Measurements from ENCODE around the gene SLC10A3. TPM values are rescaled to one million over a fixed set of nuclear protein-coding genes. Genes with fewer than 3 reads are reported as not detected.

SLC10A3 gene
- 30.5 and 32.1 TPM in 2 replicates for total RNA-seq (2014; rRNA removed; shearing (Covaris generic); ENCODE audit: low replicate concordance)

GRCh38 chrX:154490414-154491083 lies at the start of gene SLC10A3:
SLC10A3 (minus strand) TSS chrX:154490629; CDS start chrX:154488940, 1,689 bp downstream.
- Histone ChIP-seq H3K79me2 (ENCODE audit: low read length) (peaks cover 21% of the 10 kb centered on the region), H3K4me2 (ENCODE audit: low read depth, low read length, poor library complexity, severe bottlenecking) (peak within 1 kb of the TSS; percentile 75), H3K4me1 (ENCODE audit: low read length) (peaks cover 37% of the 10 kb centered on the region), H3K27me3 (ENCODE audit: low read length) (no peaks in the 10 kb centered on the region), H3K9ac (ENCODE audit: low read length) (peak within 1 kb of the TSS; percentile 84), H3K9me3 (ENCODE audit: low read length) (no peaks in the 10 kb centered on the region), H2AFZ (ENCODE audit: low read length) (0 out of 2 replicates have a peak within 1 kb of the TSS, but pooled peaks have one; percentile 12), H4K20me1 (ENCODE audit: insufficient read depth, low read depth, low read length) (no peaks in the 10 kb centered on the region; the same call in 1 of the 2 replicates), H3K36me3 (ENCODE audit: insufficient read depth, low read length) (no peaks in the 10 kb centered on the region), H3K27ac (ENCODE audit: low read length) (peak within 1 kb of the TSS; percentile 78), H3K9me2 (replicated peaks; ENCODE audit: insufficient read depth, low read length) (no peaks in the 10 kb centered on the region), H3K4me3 (ENCODE audit: low read length) (peak within 1 kb of the TSS; percentile 74)
- DNase-seq: peak; percentile 96

GRCh38 chrX:154539077-154539476 lies 48.6 kb upstream of the SLC10A3 start:
- Histone ChIP-seq H3K36me3 (ENCODE audit: insufficient read depth, low read length) (no peaks in the 10 kb centered on the region), H3K79me2 (ENCODE audit: low read length) (no peaks in the 10 kb centered on the region), H3K4me1 (ENCODE audit: low read length) (peaks cover 3% of the 10 kb centered on the region), H3K9me2 (replicated peaks; ENCODE audit: insufficient read depth, low read length) (no peaks in the 10 kb centered on the region), H3K27me3 (ENCODE audit: low read length) (no peaks in the 10 kb centered on the region), H3K4me2 (ENCODE audit: low read depth, low read length, poor library complexity, severe bottlenecking) (no peak overlapping the region), H4K20me1 (ENCODE audit: insufficient read depth, low read depth, low read length) (no peaks in the 10 kb centered on the region), H2AFZ (ENCODE audit: low read length) (no peak overlapping the region), H3K4me3 (ENCODE audit: low read length) (no peak overlapping the region), H3K9me3 (ENCODE audit: low read length) (no peaks in the 10 kb centered on the region), H3K27ac (ENCODE audit: low read length) (no peak overlapping the region), H3K9ac (ENCODE audit: low read length) (no peak overlapping the region)
- DNase-seq: peak; percentile 30

- no peaks in the 10 kb centered on the region for H3K27me3 ChIP-seq (ENCODE audit: low read length)
- no peaks in the 10 kb centered on the region for H3K9me3 ChIP-seq (ENCODE audit: low read length)
- no peaks in the 10 kb centered on the region for H4K20me1 ChIP-seq (ENCODE audit: insufficient read depth, low read depth, low read length)
- no peak for DNase-seq
- no peak overlapping the region for H3K4me3 ChIP-seq (ENCODE audit: low read length)
- H3K9ac ChIP-seq (ENCODE audit: low read length): no peak overlapping the region
- H3K79me2 ChIP-seq (ENCODE audit: low read length): no peaks in the 10 kb centered on the region
- no peak overlapping the region for H3K27ac ChIP-seq (ENCODE audit: low read length)
- no peak overlapping the region for H2AFZ ChIP-seq (ENCODE audit: low read length)
- H3K9me2 ChIP-seq (replicated peaks; ENCODE audit: insufficient read depth, low read length): no peaks in the 10 kb centered on the region
- peaks cover 3% of the 10 kb centered on the region for H3K4me1 ChIP-seq (ENCODE audit: low read length)
- no peaks in the 10 kb centered on the region for H3K36me3 ChIP-seq (ENCODE audit: insufficient read depth, low read length)
- no peak overlapping the region for H3K4me2 ChIP-seq (ENCODE audit: low read depth, low read length, poor library complexity, severe bottlenecking)
These were observed 45.5 kb upstream of the SLC10A3 start for GRCh38 chrX:154535892-154536291.

GRCh38 chrX:154534526-154535322 lies 44.3 kb upstream of the SLC10A3 start:
- Histone ChIP-seq H3K9me3 (ENCODE audit: low read length) (no peaks in the 10 kb centered on the region), H3K4me1 (ENCODE audit: low read length) (peaks cover 3% of the 10 kb centered on the region), H3K9ac (ENCODE audit: low read length) (peak overlapping the region; percentile 41; the same call in 1 of the 2 replicates), H3K79me2 (ENCODE audit: low read length) (no peaks in the 10 kb centered on the region), H3K27ac (ENCODE audit: low read length) (no peak overlapping the region), H2AFZ (ENCODE audit: low read length) (no peak overlapping the region), H3K36me3 (ENCODE audit: insufficient read depth, low read length) (no peaks in the 10 kb centered on the region), H3K4me2 (ENCODE audit: low read depth, low read length, poor library complexity, severe bottlenecking) (no peak overlapping the region), H3K4me3 (ENCODE audit: low read length) (no peak overlapping the region), H3K27me3 (ENCODE audit: low read length) (no peaks in the 10 kb centered on the region), H4K20me1 (ENCODE audit: insufficient read depth, low read depth, low read length) (no peaks in the 10 kb centered on the region), H3K9me2 (replicated peaks; ENCODE audit: insufficient read depth, low read length) (no peaks in the 10 kb centered on the region)
- peak; percentile 95 for DNase-seq

GRCh38 chrX:154532690-154533089 lies 42.3 kb upstream of the SLC10A3 start:
- Histone ChIP-seq H3K9me2 (replicated peaks; ENCODE audit: insufficient read depth, low read length) (no peaks in the 10 kb centered on the region), H3K9me3 (ENCODE audit: low read length) (no peaks in the 10 kb centered on the region), H3K4me3 (ENCODE audit: low read length) (no peak overlapping the region), H3K4me1 (ENCODE audit: low read length) (peaks cover 4% of the 10 kb centered on the region), H3K4me2 (ENCODE audit: low read depth, low read length, poor library complexity, severe bottlenecking) (no peak overlapping the region), H3K27ac (ENCODE audit: low read length) (no peak overlapping the region), H2AFZ (ENCODE audit: low read length) (no peak overlapping the region), H3K79me2 (ENCODE audit: low read length) (no peaks in the 10 kb centered on the region), H3K9ac (ENCODE audit: low read length) (no peak overlapping the region), H3K36me3 (ENCODE audit: insufficient read depth, low read length) (no peaks in the 10 kb centered on the region), H4K20me1 (ENCODE audit: insufficient read depth, low read depth, low read length) (no peaks in the 10 kb centered on the region), H3K27me3 (ENCODE audit: low read length) (no peaks in the 10 kb centered on the region)
- no peak for DNase-seq

- no peaks in the 10 kb centered on the region for H3K9me2 ChIP-seq (replicated peaks; ENCODE audit: insufficient read depth, low read length)
- no peak overlapping the region for H3K4me2 ChIP-seq (ENCODE audit: low read depth, low read length, poor library complexity, severe bottlenecking)
- no peaks in the 10 kb centered on the region for H3K9me3 ChIP-seq (ENCODE audit: low read length)
- no peak overlapping the region for H2AFZ ChIP-seq (ENCODE audit: low read length)
- H3K27me3 ChIP-seq (ENCODE audit: low read length): no peaks in the 10 kb centered on the region
- no peaks in the 10 kb centered on the region for H3K36me3 ChIP-seq (ENCODE audit: insufficient read depth, low read length)
- H3K4me1 ChIP-seq (ENCODE audit: low read length): peaks cover 13% of the 10 kb centered on the region
- DNase-seq: no peak
- H3K4me3 ChIP-seq (ENCODE audit: low read length): no peak overlapping the region
- H3K27ac ChIP-seq (ENCODE audit: low read length): no peak overlapping the region
- no peaks in the 10 kb centered on the region for H4K20me1 ChIP-seq (ENCODE audit: insufficient read depth, low read depth, low read length)
- H3K79me2 ChIP-seq (ENCODE audit: low read length): no peaks in the 10 kb centered on the region
- no peak overlapping the region for H3K9ac ChIP-seq (ENCODE audit: low read length)
These were observed 41.2 kb upstream of the SLC10A3 start for GRCh38 chrX:154531626-154532025.

GRCh38 chrX:154530286-154530685 lies 39.9 kb upstream of the SLC10A3 start:
- H3K27me3 ChIP-seq (ENCODE audit: low read length): no peaks in the 10 kb centered on the region
- no peaks in the 10 kb centered on the region for H3K9me2 ChIP-seq (replicated peaks; ENCODE audit: insufficient read depth, low read length)
- H3K4me1 ChIP-seq (ENCODE audit: low read length): peaks cover 13% of the 10 kb centered on the region
- H4K20me1 ChIP-seq (ENCODE audit: insufficient read depth, low read depth, low read length): no peaks in the 10 kb centered on the region
- no peak overlapping the region for H3K4me3 ChIP-seq (ENCODE audit: low read length)
- no peak overlapping the region for H3K4me2 ChIP-seq (ENCODE audit: low read depth, low read length, poor library complexity, severe bottlenecking)
- H3K36me3 ChIP-seq (ENCODE audit: insufficient read depth, low read length): no peaks in the 10 kb centered on the region
- H3K9me3 ChIP-seq (ENCODE audit: low read length): no peaks in the 10 kb centered on the region
- no peak overlapping the region for H2AFZ ChIP-seq (ENCODE audit: low read length)
- no peak overlapping the region for H3K27ac ChIP-seq (ENCODE audit: low read length)
- no peak overlapping the region for H3K9ac ChIP-seq (ENCODE audit: low read length)
- no peak for DNase-seq
- no peaks in the 10 kb centered on the region for H3K79me2 ChIP-seq (ENCODE audit: low read length)

GRCh38 chrX:154529206-154529612 lies 38.8 kb upstream of the SLC10A3 start:
- Histone ChIP-seq H3K27ac (ENCODE audit: low read length) (no peak overlapping the region), H3K36me3 (ENCODE audit: insufficient read depth, low read length) (no peaks in the 10 kb centered on the region), H3K9me2 (replicated peaks; ENCODE audit: insufficient read depth, low read length) (no peaks in the 10 kb centered on the region), H3K9ac (ENCODE audit: low read length) (no peak overlapping the region), H3K79me2 (ENCODE audit: low read length) (no peaks in the 10 kb centered on the region), H3K9me3 (ENCODE audit: low read length) (no peaks in the 10 kb centered on the region), H3K27me3 (ENCODE audit: low read length) (no peaks in the 10 kb centered on the region), H4K20me1 (ENCODE audit: insufficient read depth, low read depth, low read length) (no peaks in the 10 kb centered on the region), H2AFZ (ENCODE audit: low read length) (no peak overlapping the region), H3K4me2 (ENCODE audit: low read depth, low read length, poor library complexity, severe bottlenecking) (no peak overlapping the region), H3K4me1 (ENCODE audit: low read length) (peaks cover 9% of the 10 kb centered on the region), H3K4me3 (ENCODE audit: low read length) (no peak overlapping the region)
- no peak for DNase-seq
